ENCODE measurements around the gene FCRL6.

Gene FCRL6

GRCh38 chr1:159849626-159850366, 47.6 kb downstream of the FCRL6 start:
- TF ChIP-seq, protein P1, sequence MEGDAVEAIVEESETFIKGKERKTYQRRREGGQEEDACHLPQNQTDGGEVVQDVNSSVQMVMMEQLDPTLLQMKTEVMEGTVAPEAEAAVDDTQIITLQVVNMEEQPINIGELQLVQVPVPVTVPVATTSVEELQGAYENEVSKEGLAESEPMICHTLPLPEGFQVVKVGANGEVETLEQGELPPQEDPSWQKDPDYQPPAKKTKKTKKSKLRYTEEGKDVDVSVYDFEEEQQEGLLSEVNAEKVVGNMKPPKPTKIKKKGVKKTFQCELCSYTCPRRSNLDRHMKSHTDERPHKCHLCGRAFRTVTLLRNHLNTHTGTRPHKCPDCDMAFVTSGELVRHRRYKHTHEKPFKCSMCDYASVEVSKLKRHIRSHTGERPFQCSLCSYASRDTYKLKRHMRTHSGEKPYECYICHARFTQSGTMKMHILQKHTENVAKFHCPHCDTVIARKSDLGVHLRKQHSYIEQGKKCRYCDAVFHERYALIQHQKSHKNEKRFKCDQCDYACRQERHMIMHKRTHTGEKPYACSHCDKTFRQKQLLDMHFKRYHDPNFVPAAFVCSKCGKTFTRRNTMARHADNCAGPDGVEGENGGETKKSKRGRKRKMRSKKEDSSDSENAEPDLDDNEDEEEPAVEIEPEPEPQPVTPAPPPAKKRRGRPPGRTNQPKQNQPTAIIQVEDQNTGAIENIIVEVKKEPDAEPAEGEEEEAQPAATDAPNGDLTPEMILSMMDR (IDR thresholded peaks at IDR 0.05; ENCODE audit: insufficient read depth, low read depth, low read length, missing control alignments): no peak
- no peak overlapping the region for H3K4me3 ChIP-seq (ENCODE audit: low read length)
- DNase-seq (ENCODE audit: low read depth): peak; percentile 84

DNA sequence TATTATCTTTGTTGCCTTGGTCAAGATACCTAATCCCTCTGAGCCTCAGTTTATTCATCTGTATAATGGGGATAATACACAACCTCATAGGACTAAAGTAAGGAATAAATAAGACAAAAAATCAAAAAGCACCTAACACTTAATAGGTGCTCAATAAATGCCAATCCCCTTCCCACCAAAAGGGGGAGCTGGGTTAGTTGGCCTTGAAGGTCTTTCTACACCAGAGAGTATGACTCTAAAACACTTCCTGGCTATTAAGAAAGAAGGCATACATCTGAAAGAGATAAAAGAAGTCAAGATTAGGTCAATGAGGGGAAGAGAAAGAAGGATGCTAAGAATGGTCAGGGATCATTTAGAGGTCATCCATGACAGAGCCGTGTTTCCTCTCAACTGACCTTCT, 49.2 kb downstream of the FCRL6 start:
- no peak for DNase-seq (ENCODE audit: low read depth)
- no peak overlapping the region for H3K4me3 ChIP-seq (ENCODE audit: low read length)
- TF ChIP-seq, protein P1 (IDR thresholded peaks at IDR 0.05; ENCODE audit: insufficient read depth, low read depth, low read length, missing control alignments): no peak

GRCh38 chr1:159853417-159854115, 51.4 kb downstream of the FCRL6 start:
- DNase-seq (ENCODE audit: low read depth): no peak
- no peak overlapping the region for H3K4me3 ChIP-seq (ENCODE audit: low read length)
- TF ChIP-seq, protein P1 (IDR thresholded peaks at IDR 0.05; ENCODE audit: insufficient read depth, low read depth, low read length, missing control alignments): no peak

- TF ChIP-seq, protein P1 (IDR thresholded peaks at IDR 0.05; ENCODE audit: insufficient read depth, low read depth, low read length, missing control alignments): no peak
- peak overlapping the region; percentile 50 for H3K4me3 ChIP-seq (ENCODE audit: low read length)
- peak; percentile 33 for DNase-seq (ENCODE audit: low read depth)
Observed at GRCh38 chr1:159854116-159854692, 52.0 kb downstream of the FCRL6 start.

DNA sequence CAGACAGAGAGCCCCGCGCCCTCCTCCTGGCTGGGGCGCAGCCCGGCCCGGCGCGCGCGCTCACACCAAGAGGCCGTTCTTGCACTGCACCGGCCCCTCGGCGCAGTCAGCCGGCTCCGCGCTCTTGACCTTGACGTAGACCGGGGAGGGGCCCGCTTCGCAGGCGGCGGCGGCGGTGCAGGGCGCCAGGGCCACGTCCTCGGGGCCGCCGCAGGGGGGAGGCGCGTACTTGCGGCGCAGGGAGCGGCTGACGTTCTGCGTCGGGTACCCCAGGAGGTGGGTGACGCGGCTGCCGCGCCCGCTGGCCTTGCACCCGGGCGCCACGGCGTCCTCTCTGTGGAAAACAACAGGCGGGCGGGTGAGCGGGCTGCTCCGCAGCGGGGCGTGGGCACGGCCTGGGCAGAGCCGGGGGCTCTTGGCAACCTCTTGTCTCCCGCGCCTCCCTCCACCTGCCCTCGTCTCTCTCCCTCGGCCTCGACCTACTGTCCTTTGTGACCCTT, 52.6 kb downstream of the FCRL6 start:
- peak; percentile 76 for DNase-seq (ENCODE audit: low read depth)
- TF ChIP-seq, protein P1 (IDR thresholded peaks at IDR 0.05; ENCODE audit: insufficient read depth, low read depth, low read length, missing control alignments): no peak
- H3K4me3 ChIP-seq (ENCODE audit: low read length): peak overlapping the region; percentile 50

DNA sequence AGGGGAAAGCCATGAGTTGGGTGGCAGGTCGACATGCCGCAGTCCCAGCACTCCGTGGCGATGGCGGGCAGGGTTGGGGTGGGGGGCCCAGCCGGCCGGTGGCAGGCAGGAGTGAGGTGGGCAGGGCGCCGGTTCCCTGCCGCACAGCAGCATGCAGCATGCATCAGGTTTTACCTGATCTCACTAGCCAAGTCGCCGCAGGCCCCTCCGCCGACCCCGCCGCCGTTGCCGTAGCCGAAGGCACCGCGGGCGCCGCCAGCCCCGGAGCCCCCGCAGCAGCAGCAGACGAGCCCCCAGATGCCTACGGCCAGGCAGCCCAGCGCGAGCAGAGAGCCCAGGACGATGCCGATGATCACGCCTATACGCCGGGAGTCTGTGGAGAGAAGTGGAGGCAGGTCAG, 53.5 kb downstream of the FCRL6 start:
- H3K4me3 ChIP-seq (ENCODE audit: low read length): no peak overlapping the region
- TF ChIP-seq, protein P1 (IDR thresholded peaks at IDR 0.05; ENCODE audit: insufficient read depth, low read depth, low read length, missing control alignments): no peak
- DNase-seq (ENCODE audit: low read depth): no peak

Data from epithelial cell of esophagus (primary cell).